Smooth muscle cell (in vitro differentiated cells): ENCODE results near the gene GPAM. TPM values are rescaled to one million over a fixed set of nuclear protein-coding genes. Genes with fewer than 3 reads are reported as not detected.

Experiments used
- DNase-seq: peaks from one replicate; lab custom pipeline; 2025; ENCODE audit not compliant: unreplicated experiment; lab: John Stamatoyannopoulos, UW
- H2AFZ ChIP-seq: fragments of 200-600 bp; sonication (generic); 2 replicates; pipeline ENCODE4 v1.6.0; 2016; ENCODE audit warnings: antibody characterized with exemption, low read depth, mild to moderate bottlenecking
- H3F3A ChIP-seq: fragments of 200-600 bp; sonication (generic); 2 replicates; pipeline ENCODE4 v1.6.0; 2017; ENCODE audit warnings: antibody characterized with exemption, low read depth
- H3K27ac ChIP-seq: fragments of 200-600 bp; sonication (generic); 2 replicates; pipeline ENCODE4 v1.5.1; 2016; ENCODE audit warnings: low read depth, mild to moderate bottlenecking
- H3K27me3 ChIP-seq: fragments of 200-600 bp; sonication (generic); 2 replicates; pipeline ENCODE4 v1.6.1; 2016; ENCODE audit warnings: low read depth, mild to moderate bottlenecking
- H3K36me3 ChIP-seq: fragments of 200-600 bp; sonication (generic); 2 replicates; pipeline ENCODE4 v1.5.1; 2016; ENCODE audit warnings: low read depth
- H3K4me1 ChIP-seq: fragments of 200-600 bp; sonication (generic); 2 replicates; pipeline ENCODE4 v1.5.1; 2016; ENCODE audit warnings: low read depth
- H3K4me2 ChIP-seq: fragments of 200-600 bp; sonication (generic); 2 replicates; pipeline ENCODE4 v1.6.0; 2016; ENCODE audit warnings: mild to moderate bottlenecking
- H3K4me3 ChIP-seq: fragments of 200-600 bp; sonication (generic); 2 replicates; pipeline ENCODE4 v1.5.1; 2016; ENCODE audit warnings: mild to moderate bottlenecking
- H3K79me2 ChIP-seq: fragments of 200-600 bp; sonication (generic); 2 replicates; pipeline ENCODE4 v1.6.0; 2016; ENCODE audit warnings: low read depth, mild to moderate bottlenecking
- H3K9ac ChIP-seq: fragments of 200-600 bp; sonication (generic); 2 replicates; pipeline ENCODE4 v1.6.0; 2016; ENCODE audit warnings: low read depth
- H3K9me3 ChIP-seq: fragments of 200-600 bp; sonication (generic); replicated peaks from 2 replicates; pipeline ENCODE4 v1.5.1; 2016; ENCODE audit warnings: low read depth
- H4K20me1 ChIP-seq: fragments of 200-600 bp; sonication (generic); 2 replicates; pipeline ENCODE4 v1.6.0; 2016; ENCODE audit warnings: low read depth
- WGBS: methylation state at CpG from one replicate; pipeline ENCODE4 v1.1.7; 2016; ENCODE audit warnings: low lambda C conversion rate; 5-methylcytosine and 5-hydroxymethylcytosine counted together
- polyA plus RNA-seq: library from polyadenylated mRNA; unstranded; fragments of >200 nt; fragmentation: Nextera tagmentation; extraction: Ambion mirVana; gene quantifications from 2 replicates; pipeline ENCODE4 v1.2.1, GENCODE V29; 2016
- total RNA-seq: library from RNA; depleted of rRNA; stranded (reverse); fragments of >200 nt; gene quantifications from 2 replicates; pipeline ENCODE4 v1.2.3, GENCODE V29; 2014
- TF ChIP-seq, protein P1 (sequence below): fragments of 200-600 bp; sonication (generic); IDR thresholded peaks from 2 replicates; pipeline ENCODE4 v1.5.1; 2017; ENCODE audit warnings: borderline replicate concordance, mild to moderate bottlenecking, antibody characterized with exemption; ENCODE audit not compliant: insufficient read depth, poor library complexity, severe bottlenecking

The GPAM gene
- total and polyA plus RNA-seq, 2 experiments from 2014 or later, result 5.1 to 11.7 TPM

DNA sequence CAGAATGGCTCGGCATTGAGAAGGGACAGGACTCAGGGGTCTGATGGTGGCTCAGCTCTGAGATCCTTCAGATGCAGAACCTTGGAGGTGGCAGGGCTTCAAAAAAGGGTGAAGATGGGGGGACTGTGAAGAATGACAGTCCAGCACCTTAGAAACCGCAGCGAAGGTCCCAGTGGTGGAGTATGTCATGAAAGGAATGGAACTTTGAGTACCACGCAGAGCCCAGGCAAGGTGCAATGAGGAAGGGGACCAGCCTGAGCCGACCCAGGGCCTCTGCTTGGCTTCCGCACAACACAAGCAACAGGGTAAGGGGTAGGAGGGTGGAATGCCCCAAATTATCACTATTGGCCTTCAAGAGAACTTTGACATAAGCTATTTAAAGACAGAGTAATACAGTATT lies 8.2 kb upstream of the GPAM start:
- Histone ChIP-seq H3K9ac (no peak overlapping the region), H3K4me2 (no peak overlapping the region), H3K27me3 (peaks cover 3% of the 10 kb centered on the region), H3K36me3 (no peaks in the 10 kb centered on the region), H3F3A (no peaks in the 10 kb centered on the region), H3K4me3 (no peak overlapping the region), H2AFZ (no peak overlapping the region), H3K79me2 (no peaks in the 10 kb centered on the region), H3K27ac (no peak overlapping the region), H3K4me1 (no peaks in the 10 kb centered on the region), H4K20me1 (no peaks in the 10 kb centered on the region), H3K9me3 (no peaks in the 10 kb centered on the region)
- WGBS, result 85% methylated on average over 6 of the region's 6 CpGs
- no peak for DNase-seq
- TF ChIP-seq, protein P1, sequence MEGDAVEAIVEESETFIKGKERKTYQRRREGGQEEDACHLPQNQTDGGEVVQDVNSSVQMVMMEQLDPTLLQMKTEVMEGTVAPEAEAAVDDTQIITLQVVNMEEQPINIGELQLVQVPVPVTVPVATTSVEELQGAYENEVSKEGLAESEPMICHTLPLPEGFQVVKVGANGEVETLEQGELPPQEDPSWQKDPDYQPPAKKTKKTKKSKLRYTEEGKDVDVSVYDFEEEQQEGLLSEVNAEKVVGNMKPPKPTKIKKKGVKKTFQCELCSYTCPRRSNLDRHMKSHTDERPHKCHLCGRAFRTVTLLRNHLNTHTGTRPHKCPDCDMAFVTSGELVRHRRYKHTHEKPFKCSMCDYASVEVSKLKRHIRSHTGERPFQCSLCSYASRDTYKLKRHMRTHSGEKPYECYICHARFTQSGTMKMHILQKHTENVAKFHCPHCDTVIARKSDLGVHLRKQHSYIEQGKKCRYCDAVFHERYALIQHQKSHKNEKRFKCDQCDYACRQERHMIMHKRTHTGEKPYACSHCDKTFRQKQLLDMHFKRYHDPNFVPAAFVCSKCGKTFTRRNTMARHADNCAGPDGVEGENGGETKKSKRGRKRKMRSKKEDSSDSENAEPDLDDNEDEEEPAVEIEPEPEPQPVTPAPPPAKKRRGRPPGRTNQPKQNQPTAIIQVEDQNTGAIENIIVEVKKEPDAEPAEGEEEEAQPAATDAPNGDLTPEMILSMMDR, result no peak

DNA sequence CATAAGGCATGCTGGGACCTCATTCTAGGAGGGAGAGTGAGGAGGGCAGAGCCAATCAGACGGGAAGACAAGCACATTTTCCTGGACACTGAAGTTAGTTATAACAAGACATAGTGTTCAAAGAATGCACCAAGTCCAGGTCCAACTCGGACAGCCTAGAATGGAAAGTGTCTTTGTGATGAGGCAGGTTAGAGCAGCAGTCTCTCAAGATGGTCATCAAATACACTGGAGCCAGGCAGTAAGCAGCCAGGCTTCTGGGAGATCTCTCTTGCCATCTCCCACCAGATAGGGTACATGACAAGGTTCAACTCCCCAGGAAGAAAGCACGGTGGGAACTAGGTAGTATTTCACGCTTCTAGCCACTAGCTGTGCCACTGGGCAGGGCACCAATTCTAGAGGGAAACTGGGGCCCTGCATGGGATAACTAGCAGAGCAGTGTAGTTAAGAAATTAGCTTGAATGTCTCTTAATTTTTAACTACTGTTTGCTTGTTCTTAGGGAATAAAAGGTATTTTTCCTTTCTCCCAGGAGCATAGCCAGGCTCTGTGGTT lies 7.6 kb upstream of the GPAM start:
- Histone ChIP-seq H3K36me3 (no peaks in the 10 kb centered on the region), H3K27me3 (peaks cover 3% of the 10 kb centered on the region), H3K4me1 (no peaks in the 10 kb centered on the region), H3F3A (no peaks in the 10 kb centered on the region), H3K9ac (no peak overlapping the region), H3K4me3 (no peak overlapping the region), H3K9me3 (no peaks in the 10 kb centered on the region), H2AFZ (no peak overlapping the region), H3K4me2 (no peak overlapping the region), H4K20me1 (no peaks in the 10 kb centered on the region), H3K79me2 (no peaks in the 10 kb centered on the region), H3K27ac (no peak overlapping the region)
- no peak for DNase-seq
- 72% methylated on average over 4 of the region's 4 CpGs for WGBS
- TF ChIP-seq, protein P1, result no peak

DNA sequence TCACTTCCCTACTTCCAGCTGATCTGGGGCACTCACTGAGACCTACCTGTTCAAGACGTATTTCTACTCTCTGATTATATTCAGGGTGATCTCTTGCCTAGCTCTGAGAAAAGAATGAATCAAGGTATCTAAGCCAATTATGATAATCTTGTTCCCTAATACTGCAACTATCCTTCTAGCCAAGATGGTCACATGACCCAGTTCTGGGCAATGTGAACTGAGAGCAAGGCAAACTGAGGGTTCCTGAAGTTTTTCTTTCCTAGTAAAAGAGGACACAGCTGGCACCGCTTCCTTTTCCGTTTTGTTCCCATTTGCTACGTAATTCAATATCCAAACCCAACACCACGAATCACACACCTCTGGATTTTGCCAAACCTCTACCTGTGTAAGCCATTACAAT lies 5.9 kb upstream of the GPAM start:
- Histone ChIP-seq H4K20me1 (no peaks in the 10 kb centered on the region), H3F3A (no peaks in the 10 kb centered on the region), H3K4me2 (no peak overlapping the region), H3K36me3 (no peaks in the 10 kb centered on the region), H3K9me3 (no peaks in the 10 kb centered on the region), H3K27ac (no peak overlapping the region), H3K4me1 (no peaks in the 10 kb centered on the region), H2AFZ (no peak overlapping the region), H3K79me2 (no peaks in the 10 kb centered on the region), H3K27me3 (peaks cover 3% of the 10 kb centered on the region), H3K4me3 (no peak overlapping the region), H3K9ac (no peak overlapping the region)
- 86% methylated on average over 5 of the region's 5 CpGs for WGBS
- DNase-seq, result no peak
- TF ChIP-seq, protein P1, result no peak

DNA sequence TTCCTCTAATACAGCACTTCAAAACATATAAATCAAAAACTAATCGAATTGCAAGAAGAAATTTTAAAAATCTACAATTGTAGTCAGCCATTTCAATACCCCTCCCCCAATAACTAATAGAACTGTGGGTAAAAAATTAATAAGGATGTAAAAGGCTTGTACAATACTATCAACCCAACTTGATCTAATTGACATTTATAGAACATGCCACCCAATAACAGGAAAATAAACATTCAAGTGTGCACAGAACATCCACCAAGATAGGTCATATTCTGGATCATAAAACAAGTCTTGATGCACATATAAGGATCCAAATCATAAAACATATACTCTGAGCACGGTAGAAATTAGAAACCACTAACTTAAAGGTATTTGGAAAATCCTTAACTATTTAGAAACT lies 4.0 kb upstream of the GPAM start:
- Histone ChIP-seq H3K27ac (no peak overlapping the region), H2AFZ (no peak overlapping the region), H4K20me1 (no peaks in the 10 kb centered on the region), H3K9me3 (no peaks in the 10 kb centered on the region), H3F3A (no peaks in the 10 kb centered on the region), H3K4me3 (no peak overlapping the region), H3K27me3 (no peaks in the 10 kb centered on the region), H3K79me2 (no peaks in the 10 kb centered on the region), H3K4me1 (peaks cover 4% of the 10 kb centered on the region), H3K9ac (no peak overlapping the region), H3K36me3 (no peaks in the 10 kb centered on the region), H3K4me2 (no peak overlapping the region)
- no peak for DNase-seq
- TF ChIP-seq, protein P1, result no peak
- WGBS, result 57% methylated on average over 2 of the region's 2 CpGs
